ENCODE data around the gene ATP1A2.

The ATP1A2 gene

GRCh38 chr1:160085686-160086455, 29.7 kb upstream of the ATP1A2 start:
- peak; percentile 63 for DNase-seq (ENCODE audit: low read depth)

GRCh38 chr1:160086456-160086892, 29.1 kb upstream of the ATP1A2 start:
- no peak for DNase-seq (ENCODE audit: low read depth)

- no peak for DNase-seq (ENCODE audit: low read depth)
These were observed 28.4 kb upstream of the ATP1A2 start for GRCh38 chr1:160087118-160087662.

- DNase-seq (ENCODE audit: low read depth) = no peak
These were observed 25.7 kb upstream of the ATP1A2 start for GRCh38 chr1:160089883-160090282.

- no peak for DNase-seq (ENCODE audit: low read depth)
These were observed 24.8 kb upstream of the ATP1A2 start for GRCh38 chr1:160090760-160091159.

- DNase-seq (ENCODE audit: low read depth) = no peak
These were observed 23.8 kb upstream of the ATP1A2 start for GRCh38 chr1:160091666-160092223.

GRCh38 chr1:160092366-160093068, 23.0 kb upstream of the ATP1A2 start:
- DNase-seq (ENCODE audit: low read depth) = no peak

GRCh38 chr1:160093069-160093395, 22.5 kb upstream of the ATP1A2 start:
- no peak for DNase-seq (ENCODE audit: low read depth)

GRCh38 chr1:160093624-160094290, 21.8 kb upstream of the ATP1A2 start:
- DNase-seq (ENCODE audit: low read depth) = no peak

GRCh38 chr1:160094291-160094625, 21.3 kb upstream of the ATP1A2 start:
- DNase-seq (ENCODE audit: low read depth) = no peak

- DNase-seq (ENCODE audit: low read depth) = no peak
These were observed 20.8 kb upstream of the ATP1A2 start for GRCh38 chr1:160094806-160095205.

- DNase-seq (ENCODE audit: low read depth) = no peak
These were observed 20.0 kb upstream of the ATP1A2 start for GRCh38 chr1:160095382-160096105.

GRCh38 chr1:160096274-160097116, 19.1 kb upstream of the ATP1A2 start:
- DNase-seq (ENCODE audit: low read depth) = no peak

GRCh38 chr1:160097151-160097910, 18.2 kb upstream of the ATP1A2 start:
- no peak for DNase-seq (ENCODE audit: low read depth)

- DNase-seq (ENCODE audit: low read depth) = peak; percentile 91
These were observed 17.4 kb upstream of the ATP1A2 start, which contains the start of gene IGSF8 for GRCh38 chr1:160097911-160098851. TSS of gene IGSF8 (minus strand) at chr1:160098619. CDS start at chr1:160098472, 147 bp downstream.

GRCh38 chr1:160098852-160099561, 16.6 kb upstream of the ATP1A2 start:
- DNase-seq (ENCODE audit: low read depth) = peak; percentile 98

- DNase-seq (ENCODE audit: low read depth) = no peak
These were observed 15.7 kb upstream of the ATP1A2 start for GRCh38 chr1:160099716-160100375.
